DOHH2 (cell line): ENCODE data around the gene ATG2B.

ENCODE experiments used
- EZH2phosphoT487 ChIP-seq: fragments of 200-600 bp; sonication (generic); IDR thresholded peaks from 2 replicates; pipeline ENCODE4 v1.6.1; 2017; ENCODE audit warnings: borderline replicate concordance, mild to moderate bottlenecking, antibody characterized with exemption, low read length, moderate library complexity, mixed read lengths
- TF ChIP-seq, protein P1 (sequence below): fragments of 200-600 bp; sonication (generic); IDR thresholded peaks from one replicate; pipeline ENCODE4 v1.5.1; 2014; ENCODE audit warnings: antibody characterized with exemption, mild to moderate bottlenecking, low read depth, low read length; ENCODE audit not compliant: poor library complexity, severe bottlenecking

DNA sequence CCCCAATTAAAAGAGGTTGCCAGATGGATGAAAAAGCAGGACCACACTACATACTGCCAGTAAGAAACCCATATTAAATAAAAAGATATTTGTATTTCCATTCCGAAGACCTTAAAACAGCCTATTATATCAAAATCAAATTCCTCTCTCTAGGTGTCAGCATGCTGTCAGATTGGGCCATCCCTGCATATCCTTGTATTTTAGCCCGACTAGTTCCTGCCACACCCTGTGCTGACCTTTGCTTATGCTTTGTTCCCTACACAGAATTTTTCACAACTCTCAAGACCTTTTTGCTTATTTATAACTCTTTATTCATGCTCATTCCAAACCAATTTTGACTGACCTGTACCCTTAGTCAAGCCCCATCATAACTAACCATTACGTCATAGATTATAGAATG, 13.0 kb upstream of the ATG2B start:
- TF ChIP-seq, protein P1, sequence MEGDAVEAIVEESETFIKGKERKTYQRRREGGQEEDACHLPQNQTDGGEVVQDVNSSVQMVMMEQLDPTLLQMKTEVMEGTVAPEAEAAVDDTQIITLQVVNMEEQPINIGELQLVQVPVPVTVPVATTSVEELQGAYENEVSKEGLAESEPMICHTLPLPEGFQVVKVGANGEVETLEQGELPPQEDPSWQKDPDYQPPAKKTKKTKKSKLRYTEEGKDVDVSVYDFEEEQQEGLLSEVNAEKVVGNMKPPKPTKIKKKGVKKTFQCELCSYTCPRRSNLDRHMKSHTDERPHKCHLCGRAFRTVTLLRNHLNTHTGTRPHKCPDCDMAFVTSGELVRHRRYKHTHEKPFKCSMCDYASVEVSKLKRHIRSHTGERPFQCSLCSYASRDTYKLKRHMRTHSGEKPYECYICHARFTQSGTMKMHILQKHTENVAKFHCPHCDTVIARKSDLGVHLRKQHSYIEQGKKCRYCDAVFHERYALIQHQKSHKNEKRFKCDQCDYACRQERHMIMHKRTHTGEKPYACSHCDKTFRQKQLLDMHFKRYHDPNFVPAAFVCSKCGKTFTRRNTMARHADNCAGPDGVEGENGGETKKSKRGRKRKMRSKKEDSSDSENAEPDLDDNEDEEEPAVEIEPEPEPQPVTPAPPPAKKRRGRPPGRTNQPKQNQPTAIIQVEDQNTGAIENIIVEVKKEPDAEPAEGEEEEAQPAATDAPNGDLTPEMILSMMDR, result no peak
- TF ChIP-seq EZH2phosphoT487, result no peak
